ENCODE measurements around the gene ENTPD6.

The ENTPD6 gene

DNA sequence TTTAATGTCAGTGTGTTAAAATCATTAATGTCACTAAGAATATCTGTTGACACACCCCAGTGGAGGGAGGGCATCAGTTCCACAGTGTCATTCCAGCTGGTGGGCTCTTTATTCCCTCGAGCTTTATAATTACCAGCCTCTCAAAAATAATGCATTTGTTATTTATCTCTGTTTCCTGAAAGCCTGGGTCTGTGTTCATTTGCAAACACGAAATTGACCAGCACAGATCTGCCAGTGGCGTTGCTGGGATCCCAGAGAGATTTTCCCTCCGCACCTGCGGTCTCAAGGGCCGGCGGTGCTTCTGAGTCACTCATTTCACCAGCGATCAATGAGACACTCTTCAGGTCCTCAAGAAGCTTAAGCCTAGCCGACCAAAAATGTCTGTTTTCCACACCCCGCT is 46.7 kb downstream of the ENTPD6 start (continued):
- TF ChIP-seq, protein P1, sequence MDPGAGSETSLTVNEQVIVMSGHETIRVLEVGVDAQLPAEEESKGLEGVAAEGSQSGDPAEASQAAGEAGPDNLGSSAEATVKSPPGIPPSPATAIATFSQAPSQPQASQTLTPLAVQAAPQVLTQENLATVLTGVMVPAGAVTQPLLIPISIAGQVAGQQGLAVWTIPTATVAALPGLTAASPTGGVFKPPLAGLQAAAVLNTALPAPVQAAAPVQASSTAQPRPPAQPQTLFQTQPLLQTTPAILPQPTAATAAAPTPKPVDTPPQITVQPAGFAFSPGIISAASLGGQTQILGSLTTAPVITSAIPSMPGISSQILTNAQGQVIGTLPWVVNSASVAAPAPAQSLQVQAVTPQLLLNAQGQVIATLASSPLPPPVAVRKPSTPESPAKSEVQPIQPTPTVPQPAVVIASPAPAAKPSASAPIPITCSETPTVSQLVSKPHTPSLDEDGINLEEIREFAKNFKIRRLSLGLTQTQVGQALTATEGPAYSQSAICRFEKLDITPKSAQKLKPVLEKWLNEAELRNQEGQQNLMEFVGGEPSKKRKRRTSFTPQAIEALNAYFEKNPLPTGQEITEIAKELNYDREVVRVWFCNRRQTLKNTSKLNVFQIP (CRISPR knock-in tag; IDR thresholded peaks at IDR 0.05; ENCODE audit: borderline replicate concordance, low read depth): no peak

DNA sequence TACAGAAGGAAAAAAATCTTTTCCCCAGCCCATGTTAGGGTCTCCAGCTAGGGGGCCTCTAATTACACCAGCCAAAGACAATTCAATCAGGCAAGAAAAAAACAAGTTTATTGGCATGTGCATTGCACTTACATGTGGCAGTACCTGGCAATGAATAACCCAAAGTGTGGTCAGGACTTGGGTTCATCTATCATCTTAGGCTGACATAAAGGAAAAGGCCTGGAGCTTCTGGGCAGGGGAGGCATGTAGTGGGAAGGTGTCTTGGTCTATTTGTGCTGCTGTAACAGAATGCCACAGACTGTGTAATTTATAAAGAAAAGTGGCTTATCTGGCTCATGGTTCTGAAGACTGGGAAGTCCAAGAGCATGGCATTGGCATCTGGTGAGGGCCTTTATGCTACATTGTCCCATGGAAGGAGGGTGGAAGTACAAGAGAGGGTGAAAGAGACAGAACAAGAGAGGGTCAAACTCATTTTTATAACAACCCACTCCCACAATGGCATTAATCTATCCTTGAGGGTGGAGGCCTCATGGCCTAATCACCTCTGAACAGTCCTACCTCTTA is 48.0 kb downstream of the ENTPD6 start:
- no peak for ATAC-seq
- TF ChIP-seq, protein P2, sequence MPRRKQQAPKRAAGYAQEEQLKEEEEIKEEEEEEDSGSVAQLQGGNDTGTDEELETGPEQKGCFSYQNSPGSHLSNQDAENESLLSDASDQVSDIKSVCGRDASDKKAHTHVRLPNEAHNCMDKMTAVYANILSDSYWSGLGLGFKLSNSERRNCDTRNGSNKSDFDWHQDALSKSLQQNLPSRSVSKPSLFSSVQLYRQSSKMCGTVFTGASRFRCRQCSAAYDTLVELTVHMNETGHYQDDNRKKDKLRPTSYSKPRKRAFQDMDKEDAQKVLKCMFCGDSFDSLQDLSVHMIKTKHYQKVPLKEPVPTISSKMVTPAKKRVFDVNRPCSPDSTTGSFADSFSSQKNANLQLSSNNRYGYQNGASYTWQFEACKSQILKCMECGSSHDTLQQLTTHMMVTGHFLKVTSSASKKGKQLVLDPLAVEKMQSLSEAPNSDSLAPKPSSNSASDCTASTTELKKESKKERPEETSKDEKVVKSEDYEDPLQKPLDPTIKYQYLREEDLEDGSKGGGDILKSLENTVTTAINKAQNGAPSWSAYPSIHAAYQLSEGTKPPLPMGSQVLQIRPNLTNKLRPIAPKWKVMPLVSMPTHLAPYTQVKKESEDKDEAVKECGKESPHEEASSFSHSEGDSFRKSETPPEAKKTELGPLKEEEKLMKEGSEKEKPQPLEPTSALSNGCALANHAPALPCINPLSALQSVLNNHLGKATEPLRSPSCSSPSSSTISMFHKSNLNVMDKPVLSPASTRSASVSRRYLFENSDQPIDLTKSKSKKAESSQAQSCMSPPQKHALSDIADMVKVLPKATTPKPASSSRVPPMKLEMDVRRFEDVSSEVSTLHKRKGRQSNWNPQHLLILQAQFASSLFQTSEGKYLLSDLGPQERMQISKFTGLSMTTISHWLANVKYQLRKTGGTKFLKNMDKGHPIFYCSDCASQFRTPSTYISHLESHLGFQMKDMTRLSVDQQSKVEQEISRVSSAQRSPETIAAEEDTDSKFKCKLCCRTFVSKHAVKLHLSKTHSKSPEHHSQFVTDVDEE (CRISPR knock-in tag; IDR thresholded peaks at IDR 0.05): no peak
- TF ChIP-seq TOX (CRISPR knock-in tag; IDR thresholded peaks at IDR 0.05; ENCODE audit: borderline replicate concordance) (no peak), RARB (CRISPR knock-in tag; IDR thresholded peaks at IDR 0.05) (no peak), ZNF70 (CRISPR knock-in tag; IDR thresholded peaks at IDR 0.05) (no peak), BACH2 (CRISPR knock-in tag; IDR thresholded peaks at IDR 0.05; ENCODE audit: borderline replicate concordance) (no peak), ZNF8 (CRISPR knock-in tag; IDR thresholded peaks at IDR 0.05) (no peak), OSR1 (CRISPR knock-in tag; IDR thresholded peaks at IDR 0.05) (no peak), ESRRG (CRISPR knock-in tag; IDR thresholded peaks at IDR 0.05) (no peak), SNAI2 (CRISPR knock-in tag; IDR thresholded peaks at IDR 0.05) (no peak), GLIS3 (CRISPR knock-in tag; IDR thresholded peaks at IDR 0.05) (no peak), ZC3H10 (CRISPR knock-in tag; IDR thresholded peaks at IDR 0.05) (no peak), ZFP30 (CRISPR knock-in tag; IDR thresholded peaks at IDR 0.05) (no peak), ARNTL (CRISPR knock-in tag; IDR thresholded peaks at IDR 0.05; ENCODE audit: borderline replicate concordance, low read depth) (no peak), PPARA (CRISPR knock-in tag; IDR thresholded peaks at IDR 0.05; ENCODE audit: borderline replicate concordance) (no peak), ZFP3 (CRISPR knock-in tag; IDR thresholded peaks at IDR 0.05) (no peak)
- TF ChIP-seq, protein P3, sequence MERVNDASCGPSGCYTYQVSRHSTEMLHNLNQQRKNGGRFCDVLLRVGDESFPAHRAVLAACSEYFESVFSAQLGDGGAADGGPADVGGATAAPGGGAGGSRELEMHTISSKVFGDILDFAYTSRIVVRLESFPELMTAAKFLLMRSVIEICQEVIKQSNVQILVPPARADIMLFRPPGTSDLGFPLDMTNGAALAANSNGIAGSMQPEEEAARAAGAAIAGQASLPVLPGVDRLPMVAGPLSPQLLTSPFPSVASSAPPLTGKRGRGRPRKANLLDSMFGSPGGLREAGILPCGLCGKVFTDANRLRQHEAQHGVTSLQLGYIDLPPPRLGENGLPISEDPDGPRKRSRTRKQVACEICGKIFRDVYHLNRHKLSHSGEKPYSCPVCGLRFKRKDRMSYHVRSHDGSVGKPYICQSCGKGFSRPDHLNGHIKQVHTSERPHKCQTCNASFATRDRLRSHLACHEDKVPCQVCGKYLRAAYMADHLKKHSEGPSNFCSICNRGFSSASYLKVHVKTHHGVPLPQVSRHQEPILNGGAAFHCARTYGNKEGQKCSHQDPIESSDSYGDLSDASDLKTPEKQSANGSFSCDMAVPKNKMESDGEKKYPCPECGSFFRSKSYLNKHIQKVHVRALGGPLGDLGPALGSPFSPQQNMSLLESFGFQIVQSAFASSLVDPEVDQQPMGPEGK (CRISPR knock-in tag; IDR thresholded peaks at IDR 0.05; ENCODE audit: borderline replicate concordance): no peak
- TF ChIP-seq, protein P1 (CRISPR knock-in tag; IDR thresholded peaks at IDR 0.05; ENCODE audit: borderline replicate concordance, low read depth): no peak
- TF ChIP-seq, protein P4, sequence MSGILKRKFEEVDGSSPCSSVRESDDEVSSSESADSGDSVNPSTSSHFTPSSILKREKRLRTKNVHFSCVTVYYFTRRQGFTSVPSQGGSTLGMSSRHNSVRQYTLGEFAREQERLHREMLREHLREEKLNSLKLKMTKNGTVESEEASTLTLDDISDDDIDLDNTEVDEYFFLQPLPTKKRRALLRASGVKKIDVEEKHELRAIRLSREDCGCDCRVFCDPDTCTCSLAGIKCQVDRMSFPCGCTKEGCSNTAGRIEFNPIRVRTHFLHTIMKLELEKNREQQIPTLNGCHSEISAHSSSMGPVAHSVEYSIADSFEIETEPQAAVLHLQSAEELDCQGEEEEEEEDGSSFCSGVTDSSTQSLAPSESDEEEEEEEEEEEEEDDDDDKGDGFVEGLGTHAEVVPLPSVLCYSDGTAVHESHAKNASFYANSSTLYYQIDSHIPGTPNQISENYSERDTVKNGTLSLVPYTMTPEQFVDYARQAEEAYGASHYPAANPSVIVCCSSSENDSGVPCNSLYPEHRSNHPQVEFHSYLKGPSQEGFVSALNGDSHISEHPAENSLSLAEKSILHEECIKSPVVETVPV (CRISPR knock-in tag; IDR thresholded peaks at IDR 0.05): no peak
- TF ChIP-seq, protein P5, sequence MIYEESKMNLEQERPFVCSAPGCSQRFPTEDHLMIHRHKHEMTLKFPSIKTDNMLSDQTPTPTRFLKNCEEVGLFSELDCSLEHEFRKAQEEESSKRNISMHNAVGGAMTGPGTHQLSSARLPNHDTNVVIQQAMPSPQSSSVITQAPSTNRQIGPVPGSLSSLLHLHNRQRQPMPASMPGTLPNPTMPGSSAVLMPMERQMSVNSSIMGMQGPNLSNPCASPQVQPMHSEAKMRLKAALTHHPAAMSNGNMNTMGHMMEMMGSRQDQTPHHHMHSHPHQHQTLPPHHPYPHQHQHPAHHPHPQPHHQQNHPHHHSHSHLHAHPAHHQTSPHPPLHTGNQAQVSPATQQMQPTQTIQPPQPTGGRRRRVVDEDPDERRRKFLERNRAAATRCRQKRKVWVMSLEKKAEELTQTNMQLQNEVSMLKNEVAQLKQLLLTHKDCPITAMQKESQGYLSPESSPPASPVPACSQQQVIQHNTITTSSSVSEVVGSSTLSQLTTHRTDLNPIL (CRISPR knock-in tag; IDR thresholded peaks at IDR 0.05; ENCODE audit: low read depth): no peak

DNA sequence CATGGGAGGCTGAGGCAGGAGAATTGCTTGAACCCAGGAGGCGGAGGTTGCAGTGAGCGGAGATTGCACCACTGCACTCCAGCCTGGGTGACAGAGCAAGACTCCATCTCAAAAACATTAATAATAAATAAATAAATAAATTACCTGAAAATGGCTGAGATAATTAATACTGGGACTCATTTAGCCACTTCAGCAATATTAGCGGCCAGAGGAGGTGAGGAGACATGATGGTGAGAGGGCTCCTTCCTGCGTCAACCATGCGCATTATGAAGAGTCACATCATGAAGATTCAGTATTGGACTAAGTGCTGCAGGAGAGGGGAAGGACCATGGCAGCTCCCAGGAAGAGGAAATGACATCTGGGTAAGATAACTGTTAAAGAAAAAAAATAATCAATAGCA is 49.5 kb downstream of the ENTPD6 start:
- no peak for ATAC-seq
- TF ChIP-seq, protein P2 (CRISPR knock-in tag; IDR thresholded peaks at IDR 0.05): no peak
- TF ChIP-seq ZNF8 (CRISPR knock-in tag; IDR thresholded peaks at IDR 0.05): no peak
- TF ChIP-seq, protein P5 (CRISPR knock-in tag; IDR thresholded peaks at IDR 0.05; ENCODE audit: low read depth): no peak
- no peak for TF ChIP-seq RARB (CRISPR knock-in tag; IDR thresholded peaks at IDR 0.05)
- no peak for TF ChIP-seq OSR1 (CRISPR knock-in tag; IDR thresholded peaks at IDR 0.05)
- no peak for TF ChIP-seq ARNTL (CRISPR knock-in tag; IDR thresholded peaks at IDR 0.05; ENCODE audit: borderline replicate concordance, low read depth)
- TF ChIP-seq TCF4 (CRISPR knock-in tag; IDR thresholded peaks at IDR 0.05; ENCODE audit: borderline replicate concordance): no peak
